GM12878 (cell line): ENCODE measurements around the gene SLC10A4. TPM values are rescaled to one million over a fixed set of nuclear protein-coding genes. Genes with fewer than 3 reads are reported as not detected.

Experiments used
- BCL3 ChIP-seq: IDR thresholded peaks from 2 replicates; pipeline ENCODE4 v1.6.1; 2011; ENCODE audit warnings: borderline replicate concordance, low read depth, mild to moderate bottlenecking, moderate library complexity, low read length; ENCODE audit not compliant: insufficient read depth, poor library complexity, severe bottlenecking
- CEBPZ ChIP-seq: fragments of 150-350 bp; IDR thresholded peaks from 2 replicates; pipeline ENCODE4 v1.6.1; 2016; ENCODE audit warnings: low read depth, low read length
- CREM ChIP-seq: IDR thresholded peaks from 2 replicates; pipeline ENCODE4 v1.6.1; 2014; ENCODE audit warnings: antibody characterized with exemption, low read depth
- DPF2 ChIP-seq: fragments of 450-650 bp; IDR thresholded peaks from 2 replicates; pipeline ENCODE4 v1.6.1; 2017; ENCODE audit warnings: mild to moderate bottlenecking
- ETV6 ChIP-seq, 2 experiments: fragments of 450-650 bp in 1 of 2; IDR thresholded peaks in 1 of 2; conservative IDR thresholded peaks in 1 of 2; 2 replicates each; pipeline ENCODE4 v1.6.1; 2014; ENCODE audit warnings: antibody characterized with exemption in 1 of 2, borderline replicate concordance in 1 of 2, low read depth in 1 of 2, mild to moderate bottlenecking in 1 of 2, moderate library complexity in 1 of 2
- FOS ChIP-seq: IDR thresholded peaks from 3 replicates; pipeline ENCODE4 v1.6.1; 2011; ENCODE audit warnings: borderline replicate concordance; ENCODE audit not compliant: insufficient read length; ENCODE audit errors: extremely low read depth
- GATAD2B ChIP-seq: fragments of 450-650 bp; conservative IDR thresholded peaks from 2 replicates; pipeline ENCODE4 v1.6.1; 2017; ENCODE audit warnings: low read depth, mild to moderate bottlenecking, moderate library complexity
- IRF4 ChIP-seq: IDR thresholded peaks from 2 replicates; pipeline ENCODE4 v1.6.1; 2011; ENCODE audit warnings: low read depth, low read length
- KAT2A ChIP-seq: conservative IDR thresholded peaks from 2 replicates; pipeline ENCODE4 v1.6.1; 2011; ENCODE audit warnings: low read depth, low read length; ENCODE audit not compliant: control insufficient read depth
- MEF2B ChIP-seq: fragments of 450-650 bp; IDR thresholded peaks from 2 replicates; pipeline ENCODE4 v1.6.1; 2018; ENCODE audit warnings: mild to moderate bottlenecking, moderate library complexity; ENCODE audit not compliant: partially characterized antibody, poor library complexity, severe bottlenecking
- MTA2 ChIP-seq: fragments of 450-650 bp; IDR thresholded peaks from 2 replicates; pipeline ENCODE4 v1.6.1; 2016; ENCODE audit warnings: low read depth, mild to moderate bottlenecking, moderate library complexity
- NFIC ChIP-seq: IDR thresholded peaks from 2 replicates; pipeline ENCODE4 v1.6.1; 2012; ENCODE audit warnings: low read depth, mild to moderate bottlenecking, inconsistent platforms, low read length, moderate library complexity
- SKIL ChIP-seq: fragments of 450-650 bp; IDR thresholded peaks from 2 replicates; pipeline ENCODE4 v1.6.1; 2017; ENCODE audit warnings: mild to moderate bottlenecking, low read depth, inconsistent platforms; ENCODE audit not compliant: poor library complexity, severe bottlenecking
- SMAD5 ChIP-seq: IDR thresholded peaks from 2 replicates; pipeline ENCODE4 v1.6.1; 2016; ENCODE audit warnings: antibody characterized with exemption, low read depth
- SMC3 ChIP-seq: IDR thresholded peaks from 2 replicates; pipeline ENCODE4 v1.6.1; 2011; ENCODE audit warnings: low read length, improper control_type of control experiment, borderline replicate concordance
- polyA plus RNA-seq, 11 experiments: library from polyadenylated mRNA; depleted of rRNA in 4 of 11; unstranded in 6 of 11; stranded (reverse) in 5 of 11; fragments of >200 nt; fragmentation: Nextera tagmentation in 4 of 11; fragmentation: Illumina TruSeq in 1 of 11; extraction: Ambion mirVana in 4 of 11; extraction: Trizol in 1 of 11; gene quantifications; 1 replicate in 1 of 11; 2 replicates in 10 of 11; pipeline versions ENCODE4 v1.2.1 to v1.2.3, GENCODE V29; 2011 to 2016; ENCODE audit warnings: inconsistent platforms in 2 of 11, missing spikeins in 2 of 11, low read depth in 1 of 11
- total RNA-seq, 4 experiments: library from RNA; depleted of rRNA in 3 of 4; stranded (reverse); fragments of >200 nt in 3 of 4; fragmentation: Illumina TruSeq in 1 of 4; extraction: Trizol in 1 of 4; gene quantifications; 2 replicates each; pipeline versions ENCODE4 v1.2.1 to v1.2.3, GENCODE V29; 2013 to 2021
- TF ChIP-seq, protein P1 (sequence below): IDR thresholded peaks from 2 replicates; pipeline ENCODE4 v1.6.1; 2012; ENCODE audit warnings: low read length, inconsistent platforms
- TF ChIP-seq, protein P2 (sequence below): fragments of 450-650 bp; formaldehyde crosslinking; IDR thresholded peaks from 2 replicates; pipeline ENCODE4 v1.4.0; 2020; ENCODE audit warnings: mild to moderate bottlenecking, moderate library complexity

SLC10A4 gene
- total and polyA plus RNA-seq, 10 of the 15 experiments (the other 5 are each of a cell fraction or from before 2014, with no cell fraction given): 0.12 TPM; not detected in 9

GRCh38 chr4:48499551-48500066 lies 16.5 kb downstream of the SLC10A4 start (continued):
- TF ChIP-seq, protein P1, sequence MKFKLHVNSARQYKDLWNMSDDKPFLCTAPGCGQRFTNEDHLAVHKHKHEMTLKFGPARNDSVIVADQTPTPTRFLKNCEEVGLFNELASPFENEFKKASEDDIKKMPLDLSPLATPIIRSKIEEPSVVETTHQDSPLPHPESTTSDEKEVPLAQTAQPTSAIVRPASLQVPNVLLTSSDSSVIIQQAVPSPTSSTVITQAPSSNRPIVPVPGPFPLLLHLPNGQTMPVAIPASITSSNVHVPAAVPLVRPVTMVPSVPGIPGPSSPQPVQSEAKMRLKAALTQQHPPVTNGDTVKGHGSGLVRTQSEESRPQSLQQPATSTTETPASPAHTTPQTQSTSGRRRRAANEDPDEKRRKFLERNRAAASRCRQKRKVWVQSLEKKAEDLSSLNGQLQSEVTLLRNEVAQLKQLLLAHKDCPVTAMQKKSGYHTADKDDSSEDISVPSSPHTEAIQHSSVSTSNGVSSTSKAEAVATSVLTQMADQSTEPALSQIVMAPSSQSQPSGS: peak; percentile 86
- TF ChIP-seq SMAD5 (no peak), MEF2B (peak; percentile 94), CEBPZ (no peak), GATAD2B (no peak), ETV6 (conservative IDR thresholded peaks at IDR 0.05 in 1 of 2, IDR thresholded peaks at IDR 0.05 in 1 of 2; ENCODE audit: borderline replicate concordance in 1 of 2, low read depth in 1 of 2) (peak in 1 of 2 experiments; percentile 74; a peak in 1 of 4 replicates), DPF2 (no peak), SMC3 (no peak), FOS (no peak), BCL3 (no peak), SKIL (peak; percentile 73), NFIC (peak; percentile 91), CREM (peak; percentile 63; the same call in 1 of the 2 replicates), KAT2A (no peak), IRF4 (0 out of 2 replicates have a peak, but pooled peaks have one; percentile 18), MTA2 (0 out of 2 replicates have a peak, but pooled peaks have one; percentile 11)
- TF ChIP-seq, protein P2, sequence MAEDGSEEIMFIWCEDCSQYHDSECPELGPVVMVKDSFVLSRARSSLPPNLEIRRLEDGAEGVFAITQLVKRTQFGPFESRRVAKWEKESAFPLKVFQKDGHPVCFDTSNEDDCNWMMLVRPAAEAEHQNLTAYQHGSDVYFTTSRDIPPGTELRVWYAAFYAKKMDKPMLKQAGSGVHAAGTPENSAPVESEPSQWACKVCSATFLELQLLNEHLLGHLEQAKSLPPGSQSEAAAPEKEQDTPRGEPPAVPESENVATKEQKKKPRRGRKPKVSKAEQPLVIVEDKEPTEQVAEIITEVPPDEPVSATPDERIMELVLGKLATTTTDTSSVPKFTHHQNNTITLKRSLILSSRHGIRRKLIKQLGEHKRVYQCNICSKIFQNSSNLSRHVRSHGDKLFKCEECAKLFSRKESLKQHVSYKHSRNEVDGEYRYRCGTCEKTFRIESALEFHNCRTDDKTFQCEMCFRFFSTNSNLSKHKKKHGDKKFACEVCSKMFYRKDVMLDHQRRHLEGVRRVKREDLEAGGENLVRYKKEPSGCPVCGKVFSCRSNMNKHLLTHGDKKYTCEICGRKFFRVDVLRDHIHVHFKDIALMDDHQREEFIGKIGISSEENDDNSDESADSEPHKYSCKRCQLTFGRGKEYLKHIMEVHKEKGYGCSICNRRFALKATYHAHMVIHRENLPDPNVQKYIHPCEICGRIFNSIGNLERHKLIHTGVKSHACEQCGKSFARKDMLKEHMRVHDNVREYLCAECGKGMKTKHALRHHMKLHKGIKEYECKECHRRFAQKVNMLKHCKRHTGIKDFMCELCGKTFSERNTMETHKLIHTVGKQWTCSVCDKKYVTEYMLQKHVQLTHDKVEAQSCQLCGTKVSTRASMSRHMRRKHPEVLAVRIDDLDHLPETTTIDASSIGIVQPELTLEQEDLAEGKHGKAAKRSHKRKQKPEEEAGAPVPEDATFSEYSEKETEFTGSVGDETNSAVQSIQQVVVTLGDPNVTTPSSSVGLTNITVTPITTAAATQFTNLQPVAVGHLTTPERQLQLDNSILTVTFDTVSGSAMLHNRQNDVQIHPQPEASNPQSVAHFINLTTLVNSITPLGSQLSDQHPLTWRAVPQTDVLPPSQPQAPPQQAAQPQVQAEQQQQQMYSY (CRISPR knock-in tag): no peak
